Loucy (cell line): ENCODE results near the gene NFATC3.
A peak's percentile ranks its signal among the peaks of the same experiment; 100 is the strongest.

ENCODE experiments used
- H2AFZ ChIP-seq: fragments of 200-600 bp; sonication (generic); 2 replicates; pipeline ENCODE4 v1.6.0; 2016; ENCODE audit warnings: antibody characterized with exemption, mild to moderate bottlenecking, low read length, moderate library complexity
- H3F3A ChIP-seq: fragments of 200-600 bp; 2 replicates; pipeline ENCODE4 v1.6.0; 2016; ENCODE audit warnings: antibody characterized with exemption, low read depth, mild to moderate bottlenecking
- H3K27me3 ChIP-seq: fragments of 200-600 bp; sonication (generic); 2 replicates; pipeline ENCODE4 v1.6.1; 2014; ENCODE audit warnings: low read length, mild to moderate bottlenecking; ENCODE audit not compliant: insufficient read depth, poor library complexity, severe bottlenecking
- H3K36me3 ChIP-seq: fragments of 200-600 bp; sonication (generic); 2 replicates; pipeline ENCODE4 v1.6.1; 2016; ENCODE audit warnings: low read length; ENCODE audit not compliant: insufficient read depth
- H3K4me1 ChIP-seq: fragments of 200-600 bp; sonication (generic); 2 replicates; pipeline ENCODE4 v1.5.1; 2014; ENCODE audit warnings: low read length, mild to moderate bottlenecking; ENCODE audit not compliant: insufficient read depth, poor library complexity, severe bottlenecking
- H3K4me2 ChIP-seq: fragments of 200-600 bp; sonication (generic); 2 replicates; pipeline ENCODE4 v1.6.0; 2014; ENCODE audit warnings: antibody characterized with exemption, low read length, low read depth, mild to moderate bottlenecking; ENCODE audit not compliant: poor library complexity, severe bottlenecking
- H3K4me3 ChIP-seq: fragments of 200-600 bp; sonication (generic); 2 replicates; pipeline ENCODE4 v1.5.1; 2014; ENCODE audit warnings: low read length, mild to moderate bottlenecking, mixed read lengths; ENCODE audit not compliant: poor library complexity, severe bottlenecking
- H3K79me2 ChIP-seq: fragments of 200-600 bp; sonication (generic); 2 replicates; pipeline ENCODE4 v1.6.1; 2014; ENCODE audit warnings: low read length; ENCODE audit not compliant: insufficient read depth
- H3K9ac ChIP-seq: fragments of 200-600 bp; sonication (generic); 2 replicates; pipeline ENCODE4 v1.6.0; 2014; ENCODE audit warnings: mild to moderate bottlenecking, low read depth, low read length, moderate library complexity; ENCODE audit not compliant: poor library complexity, severe bottlenecking
- H3K9me2 ChIP-seq: fragments of 200-600 bp; sonication (generic); replicated peaks from 2 replicates; pipeline ENCODE4 v1.6.1; 2016; ENCODE audit warnings: low read depth, low read length, mixed read lengths
- H3K9me3 ChIP-seq: fragments of 200-600 bp; sonication (generic); 2 replicates; pipeline ENCODE4 v1.6.1; 2014; ENCODE audit warnings: mild to moderate bottlenecking, antibody characterized with exemption, low read length, low read depth; ENCODE audit not compliant: insufficient read depth
- H4K20me1 ChIP-seq: fragments of 200-600 bp; sonication (generic); 2 replicates; pipeline ENCODE4 v1.6.0; 2014; ENCODE audit warnings: antibody characterized with exemption, low read length, mild to moderate bottlenecking; ENCODE audit not compliant: insufficient read depth, poor library complexity, severe bottlenecking
- CTCF ChIP-seq: fragments of 200-600 bp; sonication (generic); conservative IDR thresholded peaks from 2 replicates; pipeline ENCODE4 v1.5.1; 2014; ENCODE audit warnings: mild to moderate bottlenecking, antibody characterized with exemption, low read length
- EZH2phosphoT487 ChIP-seq: fragments of 200-600 bp; IDR thresholded peaks from 2 replicates; pipeline ENCODE4 v1.6.1; 2018; ENCODE audit warnings: antibody characterized with exemption, mild to moderate bottlenecking, moderate library complexity, borderline replicate concordance

The NFATC3 gene

GRCh38 chr16:68257906-68258800 lies 173.0 kb downstream of the NFATC3 start:
- Histone ChIP-seq H3K27me3 (no peaks in the 10 kb centered on the region), H2AFZ (no peak overlapping the region), H3K9me2 (no peaks in the 10 kb centered on the region), H3K9me3 (no peaks in the 10 kb centered on the region), H3K36me3 (peaks cover 24% of the 10 kb centered on the region; the same call in 1 of the 2 replicates), H3F3A (no peaks in the 10 kb centered on the region), H3K4me2 (peak overlapping the region; percentile 74), H3K4me1 (peaks cover 33% of the 10 kb centered on the region), H3K9ac (peak overlapping the region; percentile 68), H3K4me3 (peak overlapping the region; percentile 55), H4K20me1 (no peaks in the 10 kb centered on the region), H3K79me2 (no peaks in the 10 kb centered on the region)
- TF ChIP-seq EZH2phosphoT487: no peak
- no peak for TF ChIP-seq CTCF

GRCh38 chr16:68259007-68259825 lies 174.0 kb downstream of the NFATC3 start:
- H3F3A ChIP-seq: no peaks in the 10 kb centered on the region
- TF ChIP-seq EZH2phosphoT487: no peak
- no peak for TF ChIP-seq CTCF
- H3K9me3 ChIP-seq: no peaks in the 10 kb centered on the region
- no peaks in the 10 kb centered on the region for H4K20me1 ChIP-seq
- no peak overlapping the region for H2AFZ ChIP-seq
- no peak overlapping the region for H3K4me2 ChIP-seq
- no peaks in the 10 kb centered on the region for H3K9me2 ChIP-seq
- H3K4me3 ChIP-seq: no peak overlapping the region
- no peaks in the 10 kb centered on the region for H3K79me2 ChIP-seq
- peaks cover 24% of the 10 kb centered on the region; the same call in 1 of the 2 replicates for H3K36me3 ChIP-seq
- no peaks in the 10 kb centered on the region for H3K27me3 ChIP-seq
- H3K9ac ChIP-seq: peak overlapping the region; percentile 68
- peaks cover 33% of the 10 kb centered on the region for H3K4me1 ChIP-seq

GRCh38 chr16:68263559-68264127 lies 178.5 kb downstream of the NFATC3 start:
- no peaks in the 10 kb centered on the region for H3K9me2 ChIP-seq
- H3K4me1 ChIP-seq: peaks cover 18% of the 10 kb centered on the region
- H3K36me3 ChIP-seq: peaks cover 10% of the 10 kb centered on the region; the same call in 1 of the 2 replicates
- H3K9ac ChIP-seq: peak overlapping the region; percentile 89
- no peaks in the 10 kb centered on the region for H3K27me3 ChIP-seq
- no peaks in the 10 kb centered on the region for H3F3A ChIP-seq
- TF ChIP-seq CTCF (peak; percentile 77; the same call in 1 of the 2 replicates), EZH2phosphoT487 (no peak)
- peaks cover 9% of the 10 kb centered on the region for H4K20me1 ChIP-seq
- H3K9me3 ChIP-seq: no peaks in the 10 kb centered on the region
- H3K4me3 ChIP-seq: peak overlapping the region; percentile 76
- H3K4me2 ChIP-seq: peak overlapping the region; percentile 78
- peaks cover 42% of the 10 kb centered on the region for H3K79me2 ChIP-seq
- H2AFZ ChIP-seq: peak overlapping the region; percentile 80
